Astrocyte of the spinal cord (primary cell): Measurements from ENCODE around the gene EFCAB10.
"Not testable (repeated sequence)": the region's sequence is repeated elsewhere in the genome, so short reads cannot be mapped to it uniquely, and the experiment has no call there.

Experiments
- DNase-seq: peaks from one replicate; pipeline ENCODE4 v3.0.0; 2011; ENCODE audit warnings: low read depth, low spot score
- H3K4me3 ChIP-seq: 2 replicates; pipeline ENCODE4 v1.5.1; 2011; ENCODE audit warnings: low read depth, mild to moderate bottlenecking, low read length, moderate library complexity
- in situ Hi-C: cut with HindIII; loops from 2 replicates; pipeline ENCODE4 v1.10.0; 2017; ENCODE audit warnings: low sequenced_read_pairs
- TF ChIP-seq, protein P1 (sequence below): IDR thresholded peaks from 2 replicates; pipeline ENCODE4 v1.5.1; 2012; ENCODE audit warnings: low read depth, mild to moderate bottlenecking, low read length, inconsistent platforms

The EFCAB10 gene

DNA sequence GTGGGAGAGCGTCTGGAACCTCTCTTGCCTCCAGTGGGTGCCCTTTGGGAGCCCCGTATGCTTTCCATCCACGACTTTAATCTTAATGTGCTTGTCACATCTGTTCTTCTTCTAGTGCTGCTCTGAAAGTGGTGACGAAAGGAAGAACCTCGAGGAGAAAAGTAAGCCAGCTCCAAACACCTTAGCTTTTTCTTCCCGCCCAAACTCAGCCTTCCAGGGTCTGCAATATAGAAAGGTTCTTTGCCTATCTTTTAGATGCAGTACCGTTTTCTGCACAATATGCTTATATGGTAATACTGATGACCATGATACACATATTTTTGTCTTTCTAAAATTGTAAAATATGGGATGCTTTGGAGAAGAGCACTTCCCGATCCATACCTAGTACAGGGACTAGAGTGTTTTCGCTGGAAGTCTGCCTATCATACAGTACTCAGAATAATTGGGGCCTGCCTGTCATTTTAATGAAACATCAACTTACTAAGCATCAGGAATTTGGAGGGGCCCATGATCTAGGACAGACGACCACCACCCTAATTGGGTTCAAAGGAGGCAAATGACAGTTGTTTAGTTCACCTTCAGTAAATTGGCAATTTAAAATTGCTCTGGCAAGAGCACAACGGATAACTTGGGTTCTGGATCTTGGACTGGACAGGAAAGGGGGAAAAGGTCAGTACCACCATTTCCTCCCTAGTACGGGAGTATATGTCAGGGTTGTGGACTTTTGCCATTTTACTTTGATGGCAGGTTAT is 48.4 kb downstream of the EFCAB10 start:
- in situ Hi-C loops = no loop called here
- TF ChIP-seq, protein P1, sequence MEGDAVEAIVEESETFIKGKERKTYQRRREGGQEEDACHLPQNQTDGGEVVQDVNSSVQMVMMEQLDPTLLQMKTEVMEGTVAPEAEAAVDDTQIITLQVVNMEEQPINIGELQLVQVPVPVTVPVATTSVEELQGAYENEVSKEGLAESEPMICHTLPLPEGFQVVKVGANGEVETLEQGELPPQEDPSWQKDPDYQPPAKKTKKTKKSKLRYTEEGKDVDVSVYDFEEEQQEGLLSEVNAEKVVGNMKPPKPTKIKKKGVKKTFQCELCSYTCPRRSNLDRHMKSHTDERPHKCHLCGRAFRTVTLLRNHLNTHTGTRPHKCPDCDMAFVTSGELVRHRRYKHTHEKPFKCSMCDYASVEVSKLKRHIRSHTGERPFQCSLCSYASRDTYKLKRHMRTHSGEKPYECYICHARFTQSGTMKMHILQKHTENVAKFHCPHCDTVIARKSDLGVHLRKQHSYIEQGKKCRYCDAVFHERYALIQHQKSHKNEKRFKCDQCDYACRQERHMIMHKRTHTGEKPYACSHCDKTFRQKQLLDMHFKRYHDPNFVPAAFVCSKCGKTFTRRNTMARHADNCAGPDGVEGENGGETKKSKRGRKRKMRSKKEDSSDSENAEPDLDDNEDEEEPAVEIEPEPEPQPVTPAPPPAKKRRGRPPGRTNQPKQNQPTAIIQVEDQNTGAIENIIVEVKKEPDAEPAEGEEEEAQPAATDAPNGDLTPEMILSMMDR = no peak
- DNase-seq = no peak
- peak overlapping the region; percentile 100 for H3K4me3 ChIP-seq

DNA sequence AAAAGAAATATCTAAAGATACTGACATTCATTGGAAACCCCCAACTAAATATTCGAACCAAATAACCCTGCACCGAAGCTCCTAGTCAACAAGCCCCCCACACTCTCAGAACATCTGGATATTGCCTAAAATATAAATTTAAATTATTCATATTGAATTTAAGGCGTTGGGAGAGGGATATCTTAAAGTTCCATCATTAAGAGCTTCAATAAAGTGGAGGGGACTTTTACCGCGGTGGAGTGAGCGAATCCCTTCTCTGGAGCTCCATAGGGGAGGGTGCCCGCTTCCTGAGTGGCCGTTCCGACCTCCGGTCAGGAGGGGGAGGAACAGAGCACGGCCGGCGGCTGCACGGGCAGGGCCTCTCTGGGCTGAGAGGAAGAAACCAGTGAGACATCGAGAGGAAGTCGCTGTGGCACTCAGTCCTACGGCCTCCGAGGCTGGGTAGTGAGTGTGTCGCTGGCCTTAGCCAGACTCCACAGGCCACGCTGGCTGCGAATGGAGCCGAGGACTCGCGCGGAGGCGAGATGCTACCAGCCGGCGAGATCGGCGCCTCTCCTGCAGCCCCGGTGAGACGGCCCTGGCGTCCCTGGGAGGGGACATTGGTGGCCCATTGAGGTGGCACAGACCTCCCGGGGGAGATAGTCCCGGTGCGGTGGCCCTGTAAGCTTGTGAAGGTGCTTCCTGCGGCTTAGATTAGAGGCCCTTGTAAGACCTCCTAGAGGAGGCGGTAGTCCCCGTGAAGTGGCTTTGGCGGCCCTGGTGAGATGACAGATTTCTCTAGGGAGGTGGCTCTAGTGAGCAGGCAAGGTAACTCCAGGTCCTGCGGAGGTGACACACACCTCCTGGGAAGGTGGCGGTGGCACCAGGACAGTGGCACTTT is 49.3 kb downstream of the EFCAB10 start, which contains the start of gene RINT1:
RINT1 (plus strand) TSS at position 410 of the 880 bp plus-strand sequence; CDS start at position 525, 115 bp downstream.
- TF ChIP-seq, protein P1 = peak; percentile 93
- in situ Hi-C loops = no loop called here
- DNase-seq = peak; percentile 91
- H3K4me3 ChIP-seq = peak within 1 kb of the TSS; percentile 100

DNA sequence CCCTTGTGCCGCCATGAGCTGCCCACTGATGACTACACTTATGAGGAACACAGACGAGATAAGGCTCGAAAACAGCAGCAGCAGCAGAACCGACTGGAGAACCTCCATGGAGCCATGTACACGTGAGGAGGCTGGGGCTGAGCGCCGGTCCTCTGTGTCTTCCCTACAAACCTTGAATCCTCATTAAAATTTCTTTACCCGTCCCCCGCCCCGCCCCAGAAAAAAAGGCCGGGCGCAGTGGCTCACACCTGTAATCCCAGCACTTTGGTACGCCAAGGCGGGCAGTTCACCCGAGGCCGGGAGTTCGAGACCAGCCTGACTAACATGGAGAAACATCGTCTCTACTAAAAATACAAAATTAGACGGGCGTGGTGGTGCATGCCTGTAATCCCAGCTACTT is 50.7 kb downstream of the EFCAB10 start:
- TF ChIP-seq, protein P1 = no peak
- no peak for DNase-seq
- H3K4me3 ChIP-seq = no peak overlapping the region
- in situ Hi-C loops = no loop called here

DNA sequence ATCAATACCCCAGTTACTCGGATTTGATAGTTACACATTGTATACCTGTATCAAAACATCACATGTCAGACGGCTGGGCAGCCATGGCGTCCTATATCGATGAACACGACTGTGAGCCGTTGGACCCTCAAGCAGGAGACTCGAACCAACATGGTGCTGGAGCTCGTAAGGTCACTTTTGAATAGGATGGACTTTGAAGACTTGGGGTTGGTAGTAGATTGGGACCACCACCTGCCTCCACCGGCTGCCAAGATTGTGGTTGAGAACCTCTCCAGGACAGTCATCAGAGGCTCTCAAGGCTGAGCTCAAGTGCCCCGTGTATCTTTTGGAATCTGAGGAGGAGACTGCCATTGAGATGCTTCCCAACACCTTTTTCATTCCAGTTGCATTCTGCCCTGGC is 51.2 kb downstream of the EFCAB10 start:
- no peak overlapping the region for H3K4me3 ChIP-seq
- no peak for DNase-seq
- TF ChIP-seq, protein P1 = no peak
- in situ Hi-C loops = no loop called here

DNA sequence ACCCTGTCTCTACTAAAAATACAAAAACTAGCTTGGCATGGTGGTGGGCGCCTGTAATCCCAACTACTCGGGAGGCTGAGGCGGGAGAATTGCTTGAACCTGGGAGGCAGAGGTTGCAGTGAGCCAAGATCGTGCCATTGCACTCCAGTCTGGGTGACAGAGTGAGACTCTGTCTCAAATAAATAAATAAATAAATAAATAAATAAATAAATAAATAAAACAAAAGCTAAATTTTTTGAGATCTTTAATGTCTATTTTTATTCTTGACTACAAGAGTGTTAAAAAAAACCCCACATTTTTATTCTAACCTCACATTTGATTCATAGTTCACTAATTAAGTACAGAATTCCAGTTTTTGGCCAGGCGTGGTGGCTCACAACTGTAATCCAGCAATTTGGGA is 53.6 kb downstream of the EFCAB10 start:
- DNase-seq, in situ Hi-C loops, H3K4me3 ChIP-seq: not testable (repeated sequence)

DNA sequence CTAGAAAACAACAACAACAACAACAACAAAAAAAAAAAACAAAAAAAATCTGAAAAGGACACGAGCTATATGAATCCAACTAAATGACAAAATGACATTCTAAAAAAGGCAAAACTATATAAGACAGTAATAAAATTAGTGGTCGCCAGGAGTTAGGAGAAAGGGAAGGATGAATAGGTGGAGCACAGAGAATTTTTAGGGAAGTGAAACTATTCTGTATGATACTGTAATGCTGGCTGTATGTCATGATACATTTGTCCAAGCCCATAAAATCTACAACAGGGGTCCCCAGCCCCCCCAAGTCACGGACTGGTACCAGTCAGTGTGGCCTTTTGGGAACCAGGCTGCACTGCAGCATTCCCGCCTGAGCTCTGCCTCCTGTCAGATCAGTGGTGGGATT is 56.5 kb downstream of the EFCAB10 start:
- TF ChIP-seq, protein P1 = no peak
- no peak for DNase-seq
- in situ Hi-C loops = no loop called here
- H3K4me3 ChIP-seq = no peak overlapping the region

DNA sequence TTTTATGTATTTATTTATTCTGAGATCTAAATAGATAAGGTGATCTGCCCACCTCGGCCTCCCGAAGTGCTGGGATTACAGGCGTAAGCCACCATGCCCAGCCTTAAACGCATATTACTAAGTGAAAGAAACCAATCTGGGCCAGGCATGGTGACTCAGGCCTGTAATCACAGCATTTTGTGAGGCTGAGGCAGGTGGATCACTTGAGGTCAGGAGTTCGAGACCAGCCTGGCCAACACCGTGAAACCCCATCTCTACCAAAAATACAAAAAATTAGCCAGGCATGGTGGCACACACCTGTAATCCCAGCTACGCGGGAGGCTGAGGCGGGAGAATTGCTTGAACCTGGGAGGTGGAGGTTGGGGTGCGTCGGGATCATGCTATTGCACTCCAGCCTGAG is 56.9 kb downstream of the EFCAB10 start:
- DNase-seq, in situ Hi-C loops, H3K4me3 ChIP-seq: not testable (repeated sequence)
